SK-N-SH (cell line): ENCODE measurements around the gene TTC36. TPM values are rescaled to one million over a fixed set of nuclear protein-coding genes. Genes with fewer than 3 reads are reported as not detected.

Experiments
- CTCF ChIA-PET: fragments of 300-600, 350-600 bp; formaldehyde crosslinking; extraction: SDS; loops from one replicate; lab custom pipeline; 2021; lab: Yijun Ruan, JAX
- POLR2A ChIA-PET: fragments of 350-600 bp; sonication (Branson Sonifier 250); formaldehyde crosslinking; extraction: SDS; loops from one replicate; lab custom pipeline; 2020; ENCODE audit warnings: antibody characterized with exemption, inconsistent platforms; lab: Yijun Ruan, JAX
- DNase-seq: peaks from one replicate; pipeline ENCODE4 v3.0.0; 2012
- H2AFZ ChIP-seq: fragments of 200-600 bp; sonication (generic); 2 replicates; pipeline ENCODE4 v1.8.1; 2016; ENCODE audit warnings: antibody characterized with exemption, mild to moderate bottlenecking, low read depth
- H3F3A ChIP-seq: fragments of 200-600 bp; sonication (generic); replicated peaks from 2 replicates; pipeline ENCODE3; 2016; ENCODE audit warnings: antibody characterized with exemption, mild to moderate bottlenecking; ENCODE audit not compliant: insufficient read depth
- H3K27ac ChIP-seq, 2 experiments: fragments of 200-500 bp in 1 of 2; fragments of 200-600 bp in 1 of 2; sonication (Bioruptor generic) in 1 of 2; sonication (generic), shearing (Covaris generic) in 1 of 2; 2 replicates each; pipeline versions ENCODE4 v1.5.1 to v1.6.1; 2014 to 2016; ENCODE audit warnings: low read depth in 2 of 2, inconsistent platforms in 1 of 2, low read length in 1 of 2, mild to moderate bottlenecking in 1 of 2, mixed read lengths in 1 of 2
- H3K27me3 ChIP-seq: fragments of 200-600 bp; sonication (generic), shearing (Covaris generic); 2 replicates; pipeline ENCODE4 v1.6.1; 2016; ENCODE audit warnings: mixed run types; ENCODE audit not compliant: insufficient read depth
- H3K36me3 ChIP-seq, 2 experiments: fragments of 200-500 bp in 1 of 2; fragments of 200-600 bp in 1 of 2; sonication (Bioruptor generic) in 1 of 2; sonication (generic) in 1 of 2; replicated peaks in 1 of 2; 2 replicates each; pipeline versions ENCODE3 to v1.5.1; 2014 to 2016; ENCODE audit warnings: low read length in 1 of 2, mild to moderate bottlenecking in 1 of 2; ENCODE audit not compliant: insufficient read depth in 2 of 2, control insufficient read depth in 1 of 2
- H3K4me1 ChIP-seq, 2 experiments: fragments of 200-500 bp in 1 of 2; fragments of 200-600 bp in 1 of 2; sonication (Bioruptor generic) in 1 of 2; sonication (generic), shearing (Covaris generic) in 1 of 2; 2 replicates each; pipeline versions ENCODE4 v1.5.1 to v1.6.1; 2014 to 2016; ENCODE audit warnings: low read depth in 1 of 2, low read length in 1 of 2, mixed run types in 1 of 2; ENCODE audit not compliant: insufficient read depth in 2 of 2, control insufficient read depth in 1 of 2
- H3K4me2 ChIP-seq: fragments of 200-600 bp; sonication (generic), shearing (Covaris generic); 2 replicates; pipeline ENCODE4 v1.6.1; 2017; ENCODE audit warnings: mixed run types
- H3K4me3 ChIP-seq, 2 experiments: fragments of 200-500 bp in 1 of 2; fragments of 200-600 bp in 1 of 2; sonication (Bioruptor generic) in 1 of 2; sonication (generic), shearing (Covaris generic) in 1 of 2; 2 replicates each; pipeline versions ENCODE4 v1.5.1 to v1.8.1; 2014 to 2016; ENCODE audit warnings: low read depth in 2 of 2, inconsistent platforms in 1 of 2, low read length in 1 of 2, mild to moderate bottlenecking in 1 of 2, mixed read lengths in 1 of 2, moderate library complexity in 1 of 2
- H3K79me2 ChIP-seq: fragments of 200-600 bp; sonication (generic); 2 replicates; pipeline ENCODE4 v1.8.1; 2017; ENCODE audit warnings: mild to moderate bottlenecking; ENCODE audit not compliant: insufficient read depth
- H3K9ac ChIP-seq: fragments of 200-600 bp; sonication (generic); 2 replicates; pipeline ENCODE4 v1.6.1; 2017; ENCODE audit warnings: mixed run types
- H3K9me2 ChIP-seq: fragments of 200-600 bp; sonication (generic); 2 replicates; pipeline ENCODE4 v1.6.1; 2017; ENCODE audit warnings: mixed run types
- H3K9me3 ChIP-seq: fragments of 200-600 bp; sonication (generic); 2 replicates; pipeline ENCODE4 v1.6.1; 2017; ENCODE audit warnings: mixed run types, mild to moderate bottlenecking, moderate library complexity
- H4K20me1 ChIP-seq: fragments of 200-600 bp; sonication (generic); 2 replicates; pipeline ENCODE4 v1.6.1; 2017; ENCODE audit warnings: mild to moderate bottlenecking, mixed run types; ENCODE audit not compliant: insufficient read depth
- CHD2 ChIP-seq: fragments of 150-350 bp; IDR thresholded peaks from 2 replicates; pipeline ENCODE4 v1.6.1; 2018; ENCODE audit warnings: low read length; ENCODE audit not compliant: partially characterized antibody
- ELF1 ChIP-seq: IDR thresholded peaks from 2 replicates; pipeline ENCODE4 v1.4.0; 2012
- EP300 ChIP-seq, 2 experiments: IDR thresholded peaks; 2 replicates each; pipeline versions ENCODE4 v1.4.0 to v1.6.1; 2012; ENCODE audit warnings: borderline replicate concordance in 1 of 2, low read depth in 1 of 2, low read length in 1 of 2
- EZH2phosphoT487 ChIP-seq: fragments of 200-600 bp; sonication (generic); IDR thresholded peaks from 2 replicates; pipeline ENCODE4 v1.6.1; 2017; ENCODE audit warnings: low read depth, mixed run types, mild to moderate bottlenecking, antibody characterized with exemption, moderate library complexity, borderline replicate concordance
- FOXM1 ChIP-seq: IDR thresholded peaks from 2 replicates; pipeline ENCODE4 v1.4.0; 2012; ENCODE audit warnings: low read depth, mild to moderate bottlenecking
- GABPA ChIP-seq: IDR thresholded peaks from 2 replicates; pipeline ENCODE4 v1.4.0; 2012; ENCODE audit warnings: low read depth, mild to moderate bottlenecking
- GATA2 ChIP-seq: sonication (generic); formaldehyde crosslinking; IDR thresholded peaks from 2 replicates; pipeline ENCODE4 v1.5.0; 2020; ENCODE audit warnings: mild to moderate bottlenecking, missing genetic modification reagents
- JUND ChIP-seq: IDR thresholded peaks from 2 replicates; pipeline ENCODE4 v1.4.0; 2012
- MXI1 ChIP-seq: IDR thresholded peaks from 2 replicates; pipeline ENCODE4 v1.6.1; 2012; ENCODE audit warnings: mild to moderate bottlenecking, low read depth, low read length, improper control_type of control experiment
- NRF1 ChIP-seq: IDR thresholded peaks from 2 replicates; pipeline ENCODE4 v1.6.1; 2012; ENCODE audit warnings: low read depth, mild to moderate bottlenecking, low read length
- RFX5 ChIP-seq: IDR thresholded peaks from 2 replicates; pipeline ENCODE4 v1.6.1; 2012; ENCODE audit warnings: mild to moderate bottlenecking, improper control_type of control experiment, low read length
- SIN3A ChIP-seq: IDR thresholded peaks from 2 replicates; pipeline ENCODE4 v1.6.1; 2012; ENCODE audit warnings: low read depth, mild to moderate bottlenecking, low read length, moderate library complexity, borderline replicate concordance
- SMC3 ChIP-seq: IDR thresholded peaks from 2 replicates; pipeline ENCODE4 v1.6.1; 2012; ENCODE audit warnings: low read depth, low read length, improper control_type of control experiment
- WGBS: methylation state at CpG from one replicate; pipeline ENCODE4 v1.1.6; 2017; ENCODE audit warnings: low lambda C conversion rate; 5-methylcytosine and 5-hydroxymethylcytosine counted together
- polyA plus RNA-seq, 3 experiments: library from polyadenylated mRNA; depleted of rRNA; stranded (reverse); fragments of >200 nt; gene quantifications; 2 replicates each; pipeline ENCODE4 v1.2.3, GENCODE V29; 2012
- TF ChIP-seq, protein P1 (sequence below): IDR thresholded peaks from 2 replicates; pipeline ENCODE4; 2012
- TF ChIP-seq, protein P2 (sequence below): IDR thresholded peaks from 2 replicates; pipeline ENCODE4 v1.4.0; 2012; ENCODE audit warnings: low read depth, borderline replicate concordance
- TF ChIP-seq, protein P3 (sequence below): IDR thresholded peaks from 2 replicates; pipeline ENCODE4 v1.6.1; 2012; ENCODE audit warnings: mild to moderate bottlenecking, low read depth, low read length, moderate library complexity

TTC36 gene
- polyA plus RNA-seq, 1 of the 3 experiments (the other 2 are of a cell fraction): 0.18 TPM

DNA sequence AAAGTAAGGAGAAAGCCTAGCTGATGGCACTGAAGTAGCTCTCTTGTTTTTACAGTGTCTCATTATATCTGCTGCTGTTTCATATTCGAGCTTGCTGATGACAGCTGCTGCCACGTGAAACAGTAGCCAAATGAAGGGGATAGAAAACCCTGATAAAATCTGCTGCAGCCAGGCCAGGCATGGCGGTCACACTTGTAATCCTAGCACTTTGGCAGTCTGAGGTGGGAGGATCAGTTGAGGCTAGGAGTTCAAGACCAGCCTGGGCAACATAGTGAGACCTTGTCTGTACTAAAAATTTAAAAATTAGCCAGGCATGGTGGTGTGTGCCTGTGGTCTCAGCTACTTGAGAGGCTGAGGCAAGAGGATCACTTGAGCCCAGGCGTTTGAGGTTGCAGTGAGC is 25.1 kb downstream of the TTC36 start:
- CTCF ChIA-PET: interaction anchor here (1.0 kb wide), 1 partner anchor 106 kb away, joined by 3 read pairs; no protein-coding TSS in a partner anchor

DNA sequence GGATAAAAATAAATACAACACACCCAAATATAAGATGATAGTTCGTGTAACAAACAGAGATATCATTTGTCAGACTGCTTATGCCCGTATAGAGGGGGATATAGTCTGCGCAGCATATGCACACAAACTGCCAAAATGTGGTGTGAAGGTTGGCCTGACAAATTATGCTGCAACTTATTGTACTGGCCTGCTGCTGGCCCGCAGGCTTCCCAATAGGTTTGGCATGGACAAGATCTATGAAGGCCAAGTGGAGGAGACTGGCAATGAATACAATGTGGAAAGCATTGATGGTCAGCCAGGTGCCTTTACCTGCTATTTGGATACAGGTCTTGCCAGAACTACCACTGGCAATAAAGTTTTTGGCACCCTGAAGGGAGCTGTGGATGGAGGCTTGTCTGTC is 33.5 kb downstream of the TTC36 start:
- no peak overlapping the region for H3K4me3 ChIP-seq
- H3K36me3 ChIP-seq: peaks cover 11 to 18% of the 10 kb centered on the region in 2 experiments
- no peaks in the 10 kb centered on the region for H4K20me1 ChIP-seq
- no peak overlapping the region for H2AFZ ChIP-seq
- H3K9me2 ChIP-seq: no peaks in the 10 kb centered on the region
- no peaks in the 10 kb centered on the region for H3F3A ChIP-seq
- no peak overlapping the region for H3K27ac ChIP-seq
- ChIA-PET CTCF (no interaction called here), POLR2A (no interaction called here)
- TF ChIP-seq SMC3 (no peak), RFX5 (no peak), CHD2 (no peak)
- H3K4me1 ChIP-seq: peaks cover 0 to 6% of the 10 kb centered on the region in 2 experiments; a peak in 1 of 4 replicates
- no peak overlapping the region for H3K9ac ChIP-seq
- H3K79me2 ChIP-seq: no peaks in the 10 kb centered on the region
- 92% methylated on average over 3 of the region's 4 CpGs for WGBS
- DNase-seq: no peak
- H3K4me2 ChIP-seq: no peak overlapping the region
- no peaks in the 10 kb centered on the region for H3K27me3 ChIP-seq
- H3K9me3 ChIP-seq: no peaks in the 10 kb centered on the region

More for the DNA sequence above, 25.1 kb downstream of the TTC36 start:
- no peaks in the 10 kb centered on the region for H3K9me3 ChIP-seq
- peaks cover 18 to 32% of the 10 kb centered on the region in 2 experiments for H3K36me3 ChIP-seq
- no peak for TF ChIP-seq JUND
- TF ChIP-seq SIN3A: no peak
- TF ChIP-seq FOXM1: no peak
- no peak for TF ChIP-seq EZH2phosphoT487
- TF ChIP-seq, protein P1, sequence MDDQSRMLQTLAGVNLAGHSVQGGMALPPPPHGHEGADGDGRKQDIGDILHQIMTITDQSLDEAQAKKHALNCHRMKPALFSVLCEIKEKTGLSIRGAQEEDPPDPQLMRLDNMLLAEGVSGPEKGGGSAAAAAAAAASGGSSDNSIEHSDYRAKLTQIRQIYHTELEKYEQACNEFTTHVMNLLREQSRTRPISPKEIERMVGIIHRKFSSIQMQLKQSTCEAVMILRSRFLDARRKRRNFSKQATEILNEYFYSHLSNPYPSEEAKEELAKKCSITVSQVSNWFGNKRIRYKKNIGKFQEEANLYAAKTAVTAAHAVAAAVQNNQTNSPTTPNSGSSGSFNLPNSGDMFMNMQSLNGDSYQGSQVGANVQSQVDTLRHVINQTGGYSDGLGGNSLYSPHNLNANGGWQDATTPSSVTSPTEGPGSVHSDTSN: no peak
- no peak for TF ChIP-seq NRF1
- TF ChIP-seq GABPA: no peak
- TF ChIP-seq EP300 (IDR thresholded peaks at IDR 0.05; ENCODE audit: borderline replicate concordance in 1 of 2, low read depth in 1 of 2, low read length in 1 of 2): no peak
- TF ChIP-seq ELF1: no peak
- no peak overlapping the region for H2AFZ ChIP-seq
- H3K27me3 ChIP-seq: no peaks in the 10 kb centered on the region
- no peaks in the 10 kb centered on the region for H3K4me1 ChIP-seq
- DNase-seq: no peak
- H3K9ac ChIP-seq: no peak overlapping the region
- H3F3A ChIP-seq: no peaks in the 10 kb centered on the region
- H3K27ac ChIP-seq: no peak overlapping the region
- H3K9me2 ChIP-seq: no peaks in the 10 kb centered on the region
- H3K79me2 ChIP-seq: no peaks in the 10 kb centered on the region
- WGBS: 76% methylated on average over 4 of the region's 4 CpGs
- H3K4me2 ChIP-seq: no peak overlapping the region
- H3K4me3 ChIP-seq: no peak overlapping the region
- H4K20me1 ChIP-seq: no peaks in the 10 kb centered on the region
- POLR2A ChIA-PET: no interaction called here

DNA sequence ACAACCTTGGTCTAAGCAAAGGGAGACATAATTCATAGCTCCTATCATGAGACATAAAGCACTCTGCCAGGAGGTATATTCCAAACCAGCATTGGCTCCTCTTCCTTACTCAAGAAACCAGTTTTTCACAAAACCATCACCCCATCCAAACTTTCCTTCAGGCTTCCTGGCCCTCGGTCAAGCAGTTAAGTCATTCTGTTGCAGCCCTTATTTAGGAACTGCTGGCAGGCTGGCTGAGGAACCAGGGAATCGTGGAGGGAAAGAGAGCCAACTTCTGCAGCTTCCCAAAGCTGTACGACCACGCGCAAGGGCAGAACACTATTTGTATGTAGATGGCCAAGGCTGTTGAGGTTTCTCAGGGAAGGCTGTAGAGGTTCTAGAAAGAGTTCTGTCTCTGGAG is 37.8 kb downstream of the TTC36 start:
- H3K79me2 ChIP-seq: no peaks in the 10 kb centered on the region
- peak overlapping the region; percentile 63 for H3K4me2 ChIP-seq
- no peak overlapping the region for H3K27ac ChIP-seq
- ChIA-PET CTCF (no interaction called here), POLR2A (no interaction called here)
- DNase-seq: no peak
- no peaks in the 10 kb centered on the region for H3K9me3 ChIP-seq
- whole genome bisulfite sequencing: 45% methylated on average over 5 of the region's 5 CpGs
- H3K4me3 ChIP-seq: peak overlapping the region in 1 of 2 experiments; percentile 70; a peak in 2 of 4 replicates
- no peak overlapping the region for H2AFZ ChIP-seq
- H3K36me3 ChIP-seq: no peaks in the 10 kb centered on the region
- H3K4me1 ChIP-seq: peaks cover 0 to 6% of the 10 kb centered on the region in 2 experiments; a peak in 1 of 4 replicates
- no peaks in the 10 kb centered on the region for H4K20me1 ChIP-seq
- no peaks in the 10 kb centered on the region for H3K27me3 ChIP-seq
- H3F3A ChIP-seq: peaks cover 5% of the 10 kb centered on the region
- H3K9me2 ChIP-seq: no peaks in the 10 kb centered on the region
- H3K9ac ChIP-seq: 0 out of 2 replicates have a peak overlapping the region, but pooled peaks have one; percentile 25
- TF ChIP-seq, protein P2, sequence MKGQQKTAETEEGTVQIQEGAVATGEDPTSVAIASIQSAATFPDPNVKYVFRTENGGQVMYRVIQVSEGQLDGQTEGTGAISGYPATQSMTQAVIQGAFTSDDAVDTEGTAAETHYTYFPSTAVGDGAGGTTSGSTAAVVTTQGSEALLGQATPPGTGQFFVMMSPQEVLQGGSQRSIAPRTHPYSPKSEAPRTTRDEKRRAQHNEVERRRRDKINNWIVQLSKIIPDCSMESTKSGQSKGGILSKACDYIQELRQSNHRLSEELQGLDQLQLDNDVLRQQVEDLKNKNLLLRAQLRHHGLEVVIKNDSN: no peak
- TF ChIP-seq, protein P3, sequence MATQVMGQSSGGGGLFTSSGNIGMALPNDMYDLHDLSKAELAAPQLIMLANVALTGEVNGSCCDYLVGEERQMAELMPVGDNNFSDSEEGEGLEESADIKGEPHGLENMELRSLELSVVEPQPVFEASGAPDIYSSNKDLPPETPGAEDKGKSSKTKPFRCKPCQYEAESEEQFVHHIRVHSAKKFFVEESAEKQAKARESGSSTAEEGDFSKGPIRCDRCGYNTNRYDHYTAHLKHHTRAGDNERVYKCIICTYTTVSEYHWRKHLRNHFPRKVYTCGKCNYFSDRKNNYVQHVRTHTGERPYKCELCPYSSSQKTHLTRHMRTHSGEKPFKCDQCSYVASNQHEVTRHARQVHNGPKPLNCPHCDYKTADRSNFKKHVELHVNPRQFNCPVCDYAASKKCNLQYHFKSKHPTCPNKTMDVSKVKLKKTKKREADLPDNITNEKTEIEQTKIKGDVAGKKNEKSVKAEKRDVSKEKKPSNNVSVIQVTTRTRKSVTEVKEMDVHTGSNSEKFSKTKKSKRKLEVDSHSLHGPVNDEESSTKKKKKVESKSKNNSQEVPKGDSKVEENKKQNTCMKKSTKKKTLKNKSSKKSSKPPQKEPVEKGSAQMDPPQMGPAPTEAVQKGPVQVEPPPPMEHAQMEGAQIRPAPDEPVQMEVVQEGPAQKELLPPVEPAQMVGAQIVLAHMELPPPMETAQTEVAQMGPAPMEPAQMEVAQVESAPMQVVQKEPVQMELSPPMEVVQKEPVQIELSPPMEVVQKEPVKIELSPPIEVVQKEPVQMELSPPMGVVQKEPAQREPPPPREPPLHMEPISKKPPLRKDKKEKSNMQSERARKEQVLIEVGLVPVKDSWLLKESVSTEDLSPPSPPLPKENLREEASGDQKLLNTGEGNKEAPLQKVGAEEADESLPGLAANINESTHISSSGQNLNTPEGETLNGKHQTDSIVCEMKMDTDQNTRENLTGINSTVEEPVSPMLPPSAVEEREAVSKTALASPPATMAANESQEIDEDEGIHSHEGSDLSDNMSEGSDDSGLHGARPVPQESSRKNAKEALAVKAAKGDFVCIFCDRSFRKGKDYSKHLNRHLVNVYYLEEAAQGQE: no peak
- TF ChIP-seq GATA2: no peak
- no peak for TF ChIP-seq MXI1
- TF ChIP-seq NRF1: no peak
- no peak for TF ChIP-seq RFX5
